ENCODE results near the gene NDUFS4. TPM values are rescaled to one million over a fixed set of nuclear protein-coding genes. Genes with fewer than 3 reads are reported as not detected.

NDUFS4 gene
- total RNA-seq, 1 donor from 2014 or later: 74.3 TPM

DNA sequence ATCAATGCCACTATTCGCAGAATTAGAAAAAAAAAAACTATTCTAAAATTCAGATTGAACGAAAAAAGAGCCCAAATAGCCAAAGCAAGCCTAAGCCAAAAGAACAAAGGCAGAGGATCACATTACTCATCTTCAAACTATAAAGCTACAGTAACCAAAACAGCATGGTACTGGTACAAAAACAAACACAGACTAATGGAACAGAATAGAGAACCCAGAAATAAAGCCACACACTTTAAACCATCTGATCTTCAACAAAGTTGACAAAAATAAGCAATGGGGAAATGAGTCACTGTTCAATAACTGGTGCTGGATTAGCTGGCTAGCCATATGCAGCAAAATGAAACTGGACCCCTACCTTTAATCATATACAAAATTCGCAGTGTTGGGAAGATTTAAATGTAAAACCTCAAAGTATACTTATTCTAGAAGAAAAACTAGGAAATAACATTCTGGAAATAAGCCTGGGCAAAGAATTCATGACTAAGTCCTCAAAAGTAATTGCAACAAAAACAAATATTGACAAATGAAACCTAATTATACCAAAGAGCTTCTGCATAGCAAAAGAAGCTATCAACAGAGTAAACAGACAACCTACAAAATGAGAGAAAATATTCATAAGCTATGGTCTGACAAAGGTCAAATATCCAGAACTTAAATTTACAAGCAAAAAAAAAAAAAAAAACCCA is 153.7 kb downstream of the NDUFS4 start:
- Mint-ChIP-seq H3K27ac (ENCODE audit: unreplicated experiment) (no peak overlapping the region), H3K4me1 (ENCODE audit: unreplicated experiment) (no peaks in the 10 kb centered on the region), H3K36me3 (ENCODE audit: unreplicated experiment) (no peaks in the 10 kb centered on the region), H3K4me3 (ENCODE audit: unreplicated experiment) (no peak overlapping the region), H3K9me3 (ENCODE audit: unreplicated experiment) (peaks cover 32% of the 10 kb centered on the region), H3K27me3 (ENCODE audit: unreplicated experiment) (peaks cover 21% of the 10 kb centered on the region)
- TF ChIP-seq, protein P1, sequence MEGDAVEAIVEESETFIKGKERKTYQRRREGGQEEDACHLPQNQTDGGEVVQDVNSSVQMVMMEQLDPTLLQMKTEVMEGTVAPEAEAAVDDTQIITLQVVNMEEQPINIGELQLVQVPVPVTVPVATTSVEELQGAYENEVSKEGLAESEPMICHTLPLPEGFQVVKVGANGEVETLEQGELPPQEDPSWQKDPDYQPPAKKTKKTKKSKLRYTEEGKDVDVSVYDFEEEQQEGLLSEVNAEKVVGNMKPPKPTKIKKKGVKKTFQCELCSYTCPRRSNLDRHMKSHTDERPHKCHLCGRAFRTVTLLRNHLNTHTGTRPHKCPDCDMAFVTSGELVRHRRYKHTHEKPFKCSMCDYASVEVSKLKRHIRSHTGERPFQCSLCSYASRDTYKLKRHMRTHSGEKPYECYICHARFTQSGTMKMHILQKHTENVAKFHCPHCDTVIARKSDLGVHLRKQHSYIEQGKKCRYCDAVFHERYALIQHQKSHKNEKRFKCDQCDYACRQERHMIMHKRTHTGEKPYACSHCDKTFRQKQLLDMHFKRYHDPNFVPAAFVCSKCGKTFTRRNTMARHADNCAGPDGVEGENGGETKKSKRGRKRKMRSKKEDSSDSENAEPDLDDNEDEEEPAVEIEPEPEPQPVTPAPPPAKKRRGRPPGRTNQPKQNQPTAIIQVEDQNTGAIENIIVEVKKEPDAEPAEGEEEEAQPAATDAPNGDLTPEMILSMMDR (IDR thresholded peaks at IDR 0.05): no peak
- no peak for DNase-seq (ENCODE audit: extremely low spot score, unreplicated experiment)

DNA sequence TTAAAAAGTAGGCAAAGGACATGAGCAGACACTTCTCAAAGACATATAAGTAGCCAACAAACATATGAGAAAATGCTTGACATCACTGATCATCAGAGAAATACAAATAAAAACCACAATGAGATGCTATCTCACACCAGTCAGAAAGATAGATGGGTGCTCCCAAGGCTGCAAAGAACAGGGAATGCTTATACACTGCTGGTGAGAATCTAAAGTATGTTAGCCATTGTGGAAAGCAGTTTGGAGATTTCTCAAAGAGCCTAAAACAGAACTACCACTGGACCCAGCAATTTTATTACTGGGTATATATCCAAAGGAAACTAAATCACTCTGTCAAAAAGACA is 154.2 kb downstream of the NDUFS4 start:
- Mint-ChIP-seq H3K36me3 (ENCODE audit: unreplicated experiment) (no peaks in the 10 kb centered on the region), H3K27ac (ENCODE audit: unreplicated experiment) (no peak overlapping the region), H3K9me3 (ENCODE audit: unreplicated experiment) (peaks cover 29% of the 10 kb centered on the region), H3K4me3 (ENCODE audit: unreplicated experiment) (no peak overlapping the region), H3K27me3 (ENCODE audit: unreplicated experiment) (peaks cover 21% of the 10 kb centered on the region), H3K4me1 (ENCODE audit: unreplicated experiment) (no peaks in the 10 kb centered on the region)
- TF ChIP-seq, protein P1 (IDR thresholded peaks at IDR 0.05): no peak
- DNase-seq (ENCODE audit: extremely low spot score, unreplicated experiment): no peak

DNA sequence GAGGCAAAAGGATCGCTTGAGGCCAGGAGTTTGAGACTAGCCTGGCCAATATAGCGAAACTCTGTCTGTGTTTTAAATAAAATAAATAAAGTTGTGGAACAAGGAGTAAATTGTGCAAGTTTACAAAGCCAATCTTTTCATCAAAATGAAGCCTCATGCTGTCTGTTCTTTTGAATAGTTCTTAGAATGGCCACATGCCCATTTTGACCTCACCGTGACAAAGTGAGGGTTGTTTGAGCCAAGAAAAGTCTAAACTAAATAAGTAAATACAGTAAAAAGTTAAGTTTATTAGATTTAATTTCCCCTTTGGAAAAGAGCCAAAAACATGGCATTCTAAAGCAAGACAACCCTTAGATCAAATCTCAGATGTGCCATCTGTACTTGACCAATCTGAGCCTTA is 165.7 kb downstream of the NDUFS4 start:
- Mint-ChIP-seq H3K4me1 (ENCODE audit: unreplicated experiment) (no peaks in the 10 kb centered on the region), H3K9me3 (ENCODE audit: unreplicated experiment) (peaks cover 5% of the 10 kb centered on the region), H3K27ac (ENCODE audit: unreplicated experiment) (no peak overlapping the region), H3K27me3 (ENCODE audit: unreplicated experiment) (peaks cover 32% of the 10 kb centered on the region), H3K4me3 (ENCODE audit: unreplicated experiment) (no peak overlapping the region), H3K36me3 (ENCODE audit: unreplicated experiment) (no peaks in the 10 kb centered on the region)
- DNase-seq (ENCODE audit: extremely low spot score, unreplicated experiment): no peak
- TF ChIP-seq, protein P1 (IDR thresholded peaks at IDR 0.05): no peak

DNA sequence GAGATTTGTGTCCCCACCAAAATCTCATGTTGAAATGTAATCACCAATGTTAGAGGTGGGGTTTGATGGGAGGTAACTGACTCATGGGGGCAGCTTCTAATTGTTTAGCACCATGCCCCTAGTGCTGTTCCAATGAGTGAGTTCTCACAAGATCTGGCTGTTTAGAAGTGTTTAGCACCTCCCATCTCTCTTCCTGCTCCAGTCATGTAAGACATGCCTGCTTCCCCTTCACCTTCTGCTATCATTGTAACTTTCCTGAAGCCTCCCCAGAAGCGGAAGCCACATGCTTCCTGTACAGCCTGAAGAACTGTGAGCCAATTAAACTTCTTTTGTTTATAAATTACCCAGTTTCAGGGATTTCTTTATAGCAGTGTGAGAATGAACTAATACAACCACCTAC is 170.5 kb downstream of the NDUFS4 start:
- Mint-ChIP-seq H3K4me1 (ENCODE audit: unreplicated experiment) (no peaks in the 10 kb centered on the region), H3K27me3 (ENCODE audit: unreplicated experiment) (peaks cover 41% of the 10 kb centered on the region), H3K27ac (ENCODE audit: unreplicated experiment) (no peak overlapping the region), H3K9me3 (ENCODE audit: unreplicated experiment) (no peaks in the 10 kb centered on the region), H3K36me3 (ENCODE audit: unreplicated experiment) (no peaks in the 10 kb centered on the region), H3K4me3 (ENCODE audit: unreplicated experiment) (no peak overlapping the region)
- DNase-seq (ENCODE audit: extremely low spot score, unreplicated experiment): no peak
- TF ChIP-seq, protein P1 (IDR thresholded peaks at IDR 0.05): no peak

Other genes with a start within 250 kb of the NDUFS4 start
- gene FST, start 80.0 kb upstream of the NDUFS4 start, total RNA-seq: 10.5 and 14.1 TPM in 2 replicates

All from osteocyte (in vitro differentiated cells).